Astrocyte (in vitro differentiated cells and primary cell): Measurements from ENCODE around the gene ZYG11B.

Experiments used
- EZH2 ChIP-seq: IDR thresholded peaks from 2 replicates; pipeline ENCODE4 v1.6.1; 2012; ENCODE audit warnings: mild to moderate bottlenecking, low read length, inconsistent platforms; ENCODE audit not compliant: insufficient read depth
- TF ChIP-seq, protein P1 (sequence below): IDR thresholded peaks from 2 replicates; pipeline ENCODE4 v1.5.1; 2011; ENCODE audit warnings: low read depth, mild to moderate bottlenecking, inconsistent platforms, low read length, moderate library complexity; ENCODE audit not compliant: insufficient read depth

DNA sequence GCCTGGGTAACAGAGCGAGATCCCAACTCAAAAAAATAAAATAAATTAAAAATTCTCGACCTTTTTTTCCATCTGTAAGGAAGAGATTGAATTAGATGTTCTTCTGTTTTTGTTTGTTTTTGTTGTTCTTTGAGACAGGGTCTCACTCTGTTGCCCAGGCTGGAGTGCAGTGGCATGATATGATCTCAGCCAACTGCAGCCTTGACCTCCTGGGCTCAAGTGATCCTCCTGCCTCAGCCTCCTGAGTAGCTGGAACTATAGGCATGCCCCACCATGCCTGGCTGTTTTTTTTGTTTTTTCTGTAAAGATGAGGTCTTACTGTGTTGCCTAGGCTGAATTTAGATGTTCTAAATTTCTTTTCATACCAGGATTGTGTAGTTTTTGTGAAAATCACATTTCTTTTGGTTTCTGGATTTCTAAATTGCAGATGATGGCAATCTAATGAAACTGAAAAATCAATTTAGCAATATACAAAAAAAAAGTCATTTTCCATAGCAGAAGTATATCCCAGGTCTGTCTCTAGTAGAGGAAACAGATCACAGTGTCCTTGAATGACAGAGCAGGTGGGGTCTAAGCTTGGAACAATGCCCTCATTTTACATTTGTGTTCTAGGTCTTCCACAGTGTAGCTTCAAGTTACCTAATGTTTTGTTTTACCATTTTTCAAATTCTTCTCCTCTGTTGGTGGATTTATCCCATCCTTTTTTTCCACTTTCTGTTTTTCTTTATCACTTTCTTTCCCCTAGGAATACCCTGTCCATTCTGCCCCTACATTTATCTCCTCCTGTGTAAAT, 136.6 kb downstream of the ZYG11B start:
- TF ChIP-seq, protein P1, sequence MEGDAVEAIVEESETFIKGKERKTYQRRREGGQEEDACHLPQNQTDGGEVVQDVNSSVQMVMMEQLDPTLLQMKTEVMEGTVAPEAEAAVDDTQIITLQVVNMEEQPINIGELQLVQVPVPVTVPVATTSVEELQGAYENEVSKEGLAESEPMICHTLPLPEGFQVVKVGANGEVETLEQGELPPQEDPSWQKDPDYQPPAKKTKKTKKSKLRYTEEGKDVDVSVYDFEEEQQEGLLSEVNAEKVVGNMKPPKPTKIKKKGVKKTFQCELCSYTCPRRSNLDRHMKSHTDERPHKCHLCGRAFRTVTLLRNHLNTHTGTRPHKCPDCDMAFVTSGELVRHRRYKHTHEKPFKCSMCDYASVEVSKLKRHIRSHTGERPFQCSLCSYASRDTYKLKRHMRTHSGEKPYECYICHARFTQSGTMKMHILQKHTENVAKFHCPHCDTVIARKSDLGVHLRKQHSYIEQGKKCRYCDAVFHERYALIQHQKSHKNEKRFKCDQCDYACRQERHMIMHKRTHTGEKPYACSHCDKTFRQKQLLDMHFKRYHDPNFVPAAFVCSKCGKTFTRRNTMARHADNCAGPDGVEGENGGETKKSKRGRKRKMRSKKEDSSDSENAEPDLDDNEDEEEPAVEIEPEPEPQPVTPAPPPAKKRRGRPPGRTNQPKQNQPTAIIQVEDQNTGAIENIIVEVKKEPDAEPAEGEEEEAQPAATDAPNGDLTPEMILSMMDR = no peak
- TF ChIP-seq EZH2 = no peak
